ENCODE results near the gene PSMB8. TPM values are rescaled to one million over a fixed set of nuclear protein-coding genes. Genes with fewer than 3 reads are reported as not detected.
A peak's percentile ranks its signal among the peaks of the same experiment; 100 is the strongest.
"Not testable (repeated sequence)": the region's sequence is repeated elsewhere in the genome, so short reads cannot be mapped to it uniquely, and the experiment has no call there.

PSMB8 gene
- total RNA-seq, 1 experiment from 2014 or later: 13.8 TPM

DNA sequence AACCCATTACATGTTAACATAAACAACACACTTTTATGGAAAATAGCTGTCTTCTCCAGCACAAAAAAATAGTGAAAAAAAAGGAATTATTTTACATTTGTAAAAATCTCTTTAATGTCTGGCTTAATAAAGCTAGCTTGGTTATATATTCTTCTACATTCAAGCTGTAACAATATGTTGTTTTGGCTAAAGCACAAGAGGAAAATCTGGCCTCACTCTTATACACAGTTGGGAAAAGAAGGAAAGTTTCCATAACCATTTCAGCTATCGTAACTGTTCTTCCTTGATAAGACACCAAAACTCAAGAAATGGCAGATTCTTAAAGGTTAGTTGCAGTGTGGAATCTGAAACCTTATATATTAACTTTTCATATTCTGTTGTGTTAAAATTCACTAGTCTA lies 34.7 kb downstream of the PSMB8 start (continued):
- TF ChIP-seq IRF2 (CRISPR knock-in tag; IDR thresholded peaks at IDR 0.05; ENCODE audit: borderline replicate concordance, low read depth): no peak
- TF ChIP-seq RELA (CRISPR knock-in tag; IDR thresholded peaks at IDR 0.05; ENCODE audit: borderline replicate concordance): no peak
- TF ChIP-seq, protein P1, sequence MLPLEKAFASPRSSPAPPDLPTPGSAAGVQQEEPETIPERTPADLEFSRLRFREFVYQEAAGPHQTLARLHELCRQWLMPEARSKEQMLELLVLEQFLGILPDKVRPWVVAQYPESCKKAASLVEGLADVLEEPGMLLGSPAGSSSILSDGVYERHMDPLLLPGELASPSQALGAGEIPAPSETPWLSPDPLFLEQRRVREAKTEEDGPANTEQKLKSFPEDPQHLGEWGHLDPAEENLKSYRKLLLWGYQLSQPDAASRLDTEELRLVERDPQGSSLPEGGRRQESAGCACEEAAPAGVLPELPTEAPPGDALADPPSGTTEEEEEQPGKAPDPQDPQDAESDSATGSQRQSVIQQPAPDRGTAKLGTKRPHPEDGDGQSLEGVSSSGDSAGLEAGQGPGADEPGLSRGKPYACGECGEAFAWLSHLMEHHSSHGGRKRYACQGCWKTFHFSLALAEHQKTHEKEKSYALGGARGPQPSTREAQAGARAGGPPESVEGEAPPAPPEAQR (CRISPR knock-in tag; IDR thresholded peaks at IDR 0.05): no peak
- TF ChIP-seq, protein P2, sequence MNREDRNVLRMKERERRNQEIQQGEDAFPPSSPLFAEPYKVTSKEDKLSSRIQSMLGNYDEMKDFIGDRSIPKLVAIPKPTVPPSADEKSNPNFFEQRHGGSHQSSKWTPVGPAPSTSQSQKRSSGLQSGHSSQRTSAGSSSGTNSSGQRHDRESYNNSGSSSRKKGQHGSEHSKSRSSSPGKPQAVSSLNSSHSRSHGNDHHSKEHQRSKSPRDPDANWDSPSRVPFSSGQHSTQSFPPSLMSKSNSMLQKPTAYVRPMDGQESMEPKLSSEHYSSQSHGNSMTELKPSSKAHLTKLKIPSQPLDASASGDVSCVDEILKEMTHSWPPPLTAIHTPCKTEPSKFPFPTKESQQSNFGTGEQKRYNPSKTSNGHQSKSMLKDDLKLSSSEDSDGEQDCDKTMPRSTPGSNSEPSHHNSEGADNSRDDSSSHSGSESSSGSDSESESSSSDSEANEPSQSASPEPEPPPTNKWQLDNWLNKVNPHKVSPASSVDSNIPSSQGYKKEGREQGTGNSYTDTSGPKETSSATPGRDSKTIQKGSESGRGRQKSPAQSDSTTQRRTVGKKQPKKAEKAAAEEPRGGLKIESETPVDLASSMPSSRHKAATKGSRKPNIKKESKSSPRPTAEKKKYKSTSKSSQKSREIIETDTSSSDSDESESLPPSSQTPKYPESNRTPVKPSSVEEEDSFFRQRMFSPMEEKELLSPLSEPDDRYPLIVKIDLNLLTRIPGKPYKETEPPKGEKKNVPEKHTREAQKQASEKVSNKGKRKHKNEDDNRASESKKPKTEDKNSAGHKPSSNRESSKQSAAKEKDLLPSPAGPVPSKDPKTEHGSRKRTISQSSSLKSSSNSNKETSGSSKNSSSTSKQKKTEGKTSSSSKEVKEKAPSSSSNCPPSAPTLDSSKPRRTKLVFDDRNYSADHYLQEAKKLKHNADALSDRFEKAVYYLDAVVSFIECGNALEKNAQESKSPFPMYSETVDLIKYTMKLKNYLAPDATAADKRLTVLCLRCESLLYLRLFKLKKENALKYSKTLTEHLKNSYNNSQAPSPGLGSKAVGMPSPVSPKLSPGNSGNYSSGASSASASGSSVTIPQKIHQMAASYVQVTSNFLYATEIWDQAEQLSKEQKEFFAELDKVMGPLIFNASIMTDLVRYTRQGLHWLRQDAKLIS (CRISPR knock-in tag; IDR thresholded peaks at IDR 0.05; ENCODE audit: borderline replicate concordance): no peak
- no peak for TF ChIP-seq NFATC4 (CRISPR knock-in tag; IDR thresholded peaks at IDR 0.05)

DNA sequence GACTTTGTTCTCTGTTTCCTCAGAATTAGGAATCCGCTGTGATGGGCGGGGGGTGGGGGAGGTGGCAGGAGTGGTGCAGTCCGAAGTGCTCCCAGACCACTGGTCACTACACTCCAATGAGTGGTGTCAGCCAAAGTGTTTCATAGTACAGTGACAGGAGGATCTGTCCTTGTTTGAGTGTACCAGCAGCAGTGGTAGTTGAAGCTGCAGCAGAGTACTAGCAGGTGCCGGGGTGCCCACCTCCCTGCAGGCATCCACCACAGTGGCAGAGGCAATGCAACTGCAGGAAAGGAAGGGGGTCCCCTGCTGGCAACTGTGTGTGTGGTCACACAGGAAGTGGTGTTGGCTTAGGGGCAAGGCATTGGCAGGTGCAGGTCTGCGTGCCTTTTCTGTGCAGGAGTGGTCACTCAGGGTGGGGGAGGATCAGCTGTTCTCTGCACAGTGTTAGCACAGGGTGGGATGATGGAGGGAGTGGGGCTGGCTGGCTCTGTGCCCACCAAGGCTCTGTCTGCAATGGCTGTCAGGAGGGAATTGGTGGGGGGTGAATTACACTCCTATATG lies 36.7 kb downstream of the PSMB8 start:
- ChIA-PET CTCF (interaction anchor here (1.0 to 1.2 kb wide), 2 partner anchors 31 to 61 kb away, joined by 5 to 6 read pairs; partner anchors contain the start of gene TAP2), POLR2A (no interaction called here)
- DNase-seq (ENCODE audit: low spot score): peak; percentile 54
- Mint-ChIP-seq H3K27me3 (ENCODE audit: low read depth) (peaks cover 35% of the 10 kb centered on the region), H3K9me3 (no peaks in the 10 kb centered on the region), H3K27ac (no peak overlapping the region), H3K4me1 (peaks cover 5% of the 10 kb centered on the region), H3K36me3 (no peaks in the 10 kb centered on the region), H3K4me3 (no peak overlapping the region)
- ATAC-seq: peak; percentile 78
- TF ChIP-seq TEAD1 (CRISPR knock-in tag; IDR thresholded peaks at IDR 0.05) (no peak), CREB1 (CRISPR knock-in tag; IDR thresholded peaks at IDR 0.05) (no peak), ZNF671 (CRISPR knock-in tag; IDR thresholded peaks at IDR 0.05) (no peak), ZBTB21 (CRISPR knock-in tag; IDR thresholded peaks at IDR 0.05; ENCODE audit: borderline replicate concordance) (no peak), ZNF416 (CRISPR knock-in tag; IDR thresholded peaks at IDR 0.05) (no peak), MXD4 (CRISPR knock-in tag; IDR thresholded peaks at IDR 0.05; ENCODE audit: borderline replicate concordance) (no peak), TCF7 (CRISPR knock-in tag; IDR thresholded peaks at IDR 0.05; ENCODE audit: low read depth) (no peak), GABPB1 (CRISPR knock-in tag; IDR thresholded peaks at IDR 0.05) (no peak), JAZF1 (CRISPR knock-in tag; IDR thresholded peaks at IDR 0.05) (no peak), RELA (CRISPR knock-in tag; IDR thresholded peaks at IDR 0.05; ENCODE audit: borderline replicate concordance) (no peak), ETV6 (CRISPR knock-in tag; IDR thresholded peaks at IDR 0.05) (no peak)
- TF ChIP-seq, protein P3, sequence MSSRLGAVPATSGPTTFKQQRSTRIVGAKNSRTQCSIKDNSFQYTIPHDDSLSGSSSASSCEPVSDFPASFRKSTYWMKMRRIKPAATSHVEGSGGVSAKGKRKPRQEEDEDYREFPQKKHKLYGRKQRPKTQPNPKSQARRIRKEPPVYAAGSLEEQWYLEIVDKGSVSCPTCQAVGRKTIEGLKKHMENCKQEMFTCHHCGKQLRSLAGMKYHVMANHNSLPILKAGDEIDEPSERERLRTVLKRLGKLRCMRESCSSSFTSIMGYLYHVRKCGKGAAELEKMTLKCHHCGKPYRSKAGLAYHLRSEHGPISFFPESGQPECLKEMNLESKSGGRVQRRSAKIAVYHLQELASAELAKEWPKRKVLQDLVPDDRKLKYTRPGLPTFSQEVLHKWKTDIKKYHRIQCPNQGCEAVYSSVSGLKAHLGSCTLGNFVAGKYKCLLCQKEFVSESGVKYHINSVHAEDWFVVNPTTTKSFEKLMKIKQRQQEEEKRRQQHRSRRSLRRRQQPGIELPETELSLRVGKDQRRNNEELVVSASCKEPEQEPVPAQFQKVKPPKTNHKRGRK (CRISPR knock-in tag; IDR thresholded peaks at IDR 0.05; ENCODE audit: borderline replicate concordance): no peak
- TF ChIP-seq, protein P4, sequence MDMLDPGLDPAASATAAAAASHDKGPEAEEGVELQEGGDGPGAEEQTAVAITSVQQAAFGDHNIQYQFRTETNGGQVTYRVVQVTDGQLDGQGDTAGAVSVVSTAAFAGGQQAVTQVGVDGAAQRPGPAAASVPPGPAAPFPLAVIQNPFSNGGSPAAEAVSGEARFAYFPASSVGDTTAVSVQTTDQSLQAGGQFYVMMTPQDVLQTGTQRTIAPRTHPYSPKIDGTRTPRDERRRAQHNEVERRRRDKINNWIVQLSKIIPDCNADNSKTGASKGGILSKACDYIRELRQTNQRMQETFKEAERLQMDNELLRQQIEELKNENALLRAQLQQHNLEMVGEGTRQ (CRISPR knock-in tag; IDR thresholded peaks at IDR 0.05): no peak
- TF ChIP-seq, protein P5, sequence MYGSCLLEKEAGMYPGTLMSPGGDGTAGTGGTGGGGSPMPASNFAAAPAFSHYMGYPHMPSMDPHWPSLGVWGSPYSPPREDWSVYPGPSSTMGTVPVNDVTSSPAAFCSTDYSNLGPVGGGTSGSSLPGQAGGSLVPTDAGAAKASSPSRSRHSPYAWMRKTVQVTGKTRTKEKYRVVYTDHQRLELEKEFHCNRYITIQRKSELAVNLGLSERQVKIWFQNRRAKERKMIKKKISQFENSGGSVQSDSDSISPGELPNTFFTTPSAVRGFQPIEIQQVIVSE (CRISPR knock-in tag; IDR thresholded peaks at IDR 0.05; ENCODE audit: borderline replicate concordance): no peak
- TF ChIP-seq, protein P6, sequence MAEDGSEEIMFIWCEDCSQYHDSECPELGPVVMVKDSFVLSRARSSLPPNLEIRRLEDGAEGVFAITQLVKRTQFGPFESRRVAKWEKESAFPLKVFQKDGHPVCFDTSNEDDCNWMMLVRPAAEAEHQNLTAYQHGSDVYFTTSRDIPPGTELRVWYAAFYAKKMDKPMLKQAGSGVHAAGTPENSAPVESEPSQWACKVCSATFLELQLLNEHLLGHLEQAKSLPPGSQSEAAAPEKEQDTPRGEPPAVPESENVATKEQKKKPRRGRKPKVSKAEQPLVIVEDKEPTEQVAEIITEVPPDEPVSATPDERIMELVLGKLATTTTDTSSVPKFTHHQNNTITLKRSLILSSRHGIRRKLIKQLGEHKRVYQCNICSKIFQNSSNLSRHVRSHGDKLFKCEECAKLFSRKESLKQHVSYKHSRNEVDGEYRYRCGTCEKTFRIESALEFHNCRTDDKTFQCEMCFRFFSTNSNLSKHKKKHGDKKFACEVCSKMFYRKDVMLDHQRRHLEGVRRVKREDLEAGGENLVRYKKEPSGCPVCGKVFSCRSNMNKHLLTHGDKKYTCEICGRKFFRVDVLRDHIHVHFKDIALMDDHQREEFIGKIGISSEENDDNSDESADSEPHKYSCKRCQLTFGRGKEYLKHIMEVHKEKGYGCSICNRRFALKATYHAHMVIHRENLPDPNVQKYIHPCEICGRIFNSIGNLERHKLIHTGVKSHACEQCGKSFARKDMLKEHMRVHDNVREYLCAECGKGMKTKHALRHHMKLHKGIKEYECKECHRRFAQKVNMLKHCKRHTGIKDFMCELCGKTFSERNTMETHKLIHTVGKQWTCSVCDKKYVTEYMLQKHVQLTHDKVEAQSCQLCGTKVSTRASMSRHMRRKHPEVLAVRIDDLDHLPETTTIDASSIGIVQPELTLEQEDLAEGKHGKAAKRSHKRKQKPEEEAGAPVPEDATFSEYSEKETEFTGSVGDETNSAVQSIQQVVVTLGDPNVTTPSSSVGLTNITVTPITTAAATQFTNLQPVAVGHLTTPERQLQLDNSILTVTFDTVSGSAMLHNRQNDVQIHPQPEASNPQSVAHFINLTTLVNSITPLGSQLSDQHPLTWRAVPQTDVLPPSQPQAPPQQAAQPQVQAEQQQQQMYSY (CRISPR knock-in tag; IDR thresholded peaks at IDR 0.05): no peak

- H3K4me1 Mint-ChIP-seq; H3K27ac Mint-ChIP-seq; H3K4me3 Mint-ChIP-seq; H3K36me3 Mint-ChIP-seq; DNase-seq (ENCODE audit: low spot score); ATAC-seq; CTCF ChIA-PET; H3K9me3 Mint-ChIP-seq; POLR2A ChIA-PET: not testable (repeated sequence)
- peaks cover 46% of the 10 kb centered on the region for H3K27me3 Mint-ChIP-seq (ENCODE audit: low read depth)
Observed at GRCh38 chr6:32805404-32805803, 38.4 kb downstream of the PSMB8 start.
